Stimulated activated CD4-positive, alpha-beta T cell treated with anti-CD3 and anti-CD28 coated beads, Interleukin-4, amount 100 ng/mL, for 24 hours (primary cell): Measurements from ENCODE around the gene PCGF2.

Experiments used
- DNase-seq: peaks from one replicate; pipeline ENCODE4 v3.0.0-alpha.2; 2020

PCGF2 gene

GRCh38 chr17:38702166-38702915 is 45.8 kb downstream of the PCGF2 start:
- DNase-seq = peak; percentile 80

- DNase-seq = peak; percentile 89
Measured at GRCh38 chr17:38701504-38702165, 46.5 kb downstream of the PCGF2 start.

- no peak for DNase-seq
Measured at GRCh38 chr17:38698760-38699159, 49.4 kb downstream of the PCGF2 start.

GRCh38 chr17:38697061-38697820 is 50.9 kb downstream of the PCGF2 start:
- DNase-seq = no peak

GRCh38 chr17:38693700-38694329 is 54.3 kb downstream of the PCGF2 start:
- DNase-seq = no peak

GRCh38 chr17:38691154-38691553 is 57.0 kb downstream of the PCGF2 start:
- DNase-seq = no peak

- no peak for DNase-seq
Measured at GRCh38 chr17:38690386-38690785, 57.8 kb downstream of the PCGF2 start.

GRCh38 chr17:38687286-38687685 is 60.9 kb downstream of the PCGF2 start:
- DNase-seq = no peak

GRCh38 chr17:38685491-38685890 is 62.6 kb downstream of the PCGF2 start:
- no peak for DNase-seq
